Activated CD8-positive, alpha-beta memory T cell treated with anti-CD3 and anti-CD28 coated beads for 24 hours (primary cell): Measurements from ENCODE around the gene DCAF10.
"Not testable (repeated sequence)": the region's sequence is repeated elsewhere in the genome, so short reads cannot be mapped to it uniquely, and the experiment has no call there.

Experiments used
- DNase-seq: peaks from one replicate; pipeline ENCODE4 v3.0.0-alpha.2; 2020

DCAF10 gene

DNA sequence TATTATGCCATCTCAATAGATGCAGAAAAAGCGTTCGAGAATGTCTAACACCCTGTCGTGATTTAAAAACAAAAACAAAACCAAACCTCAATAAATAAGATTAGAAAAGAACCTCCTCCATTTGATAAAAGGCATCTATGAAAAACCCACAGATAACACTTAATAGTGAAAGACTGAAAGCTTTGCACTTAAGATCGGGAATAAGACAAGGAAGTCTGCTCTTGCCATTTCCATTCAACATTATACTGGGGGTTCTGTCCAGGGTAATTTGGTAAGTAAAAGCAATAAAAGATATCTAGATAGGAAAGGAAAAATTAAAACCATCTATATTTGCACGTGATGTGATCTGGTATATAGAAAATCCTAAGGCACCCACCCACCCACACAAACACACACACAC lies 8.5 kb upstream of the DCAF10 start:
- DNase-seq: no peak

DNA sequence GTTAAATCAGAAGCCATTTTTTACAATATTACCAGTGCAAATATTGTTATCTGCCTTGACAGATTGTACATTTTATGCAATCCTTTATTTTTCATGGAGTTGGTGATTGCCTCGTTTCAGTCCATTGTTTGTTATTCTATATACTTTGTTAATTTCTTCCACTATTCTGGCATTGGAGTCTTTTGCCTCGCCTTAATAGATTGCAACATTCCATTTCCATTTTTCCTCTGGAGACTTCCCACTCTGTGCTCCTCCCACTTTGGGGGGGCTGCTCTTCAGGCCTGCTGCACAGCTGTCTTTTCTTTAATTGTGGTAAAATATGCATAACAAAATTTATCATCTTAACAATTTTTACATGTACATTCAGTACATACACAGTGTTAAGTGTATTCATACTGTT lies 4.4 kb upstream of the DCAF10 start:
- DNase-seq: no peak

DNA sequence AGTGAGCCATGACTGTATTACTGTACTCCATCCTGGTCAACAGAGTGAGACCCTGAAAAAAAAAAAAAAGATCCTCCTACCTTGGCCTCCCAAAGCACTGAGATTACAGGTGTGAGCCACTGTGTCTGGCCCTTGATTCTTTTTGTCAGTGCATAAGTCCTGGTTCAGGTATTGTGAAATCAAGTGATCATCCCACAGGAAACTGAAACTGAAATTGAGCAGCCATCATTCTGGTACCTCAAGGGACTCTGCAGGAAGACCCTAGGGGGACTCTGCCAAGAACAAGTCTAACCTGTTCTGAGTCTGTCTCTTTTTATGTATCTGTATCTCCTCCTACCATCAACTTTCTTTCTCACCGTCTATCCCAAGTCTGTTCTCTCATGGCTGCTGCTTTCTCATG lies 1.9 kb upstream of the DCAF10 start:
- no peak for DNase-seq

DNA sequence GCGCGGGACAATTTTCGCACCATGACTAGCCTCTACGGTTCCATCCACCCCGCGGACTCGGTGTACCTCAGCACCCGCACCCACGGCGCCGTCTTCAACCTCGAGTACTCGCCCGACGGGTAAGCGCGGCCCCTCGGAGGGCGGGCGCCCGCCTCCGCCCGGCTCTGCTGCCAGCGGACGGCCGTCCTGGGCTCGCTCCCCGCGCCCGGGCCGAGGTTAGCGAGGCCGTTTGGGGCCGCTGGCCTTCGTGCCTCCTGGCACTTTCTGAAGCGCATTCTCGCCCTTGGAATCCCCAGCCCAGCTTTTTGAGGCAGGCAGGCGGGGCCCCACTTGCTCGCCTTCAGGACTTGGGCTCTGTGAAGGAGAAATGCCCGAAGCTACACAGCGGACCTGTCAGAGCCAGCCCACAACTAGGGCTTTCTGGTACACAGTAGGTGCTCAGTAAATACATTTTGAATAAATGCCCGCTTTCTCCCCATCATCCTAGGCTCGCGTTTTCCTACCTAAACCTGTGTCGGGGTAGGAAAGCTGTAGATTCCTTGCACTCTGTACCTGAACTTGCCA lies 772 bp downstream of the DCAF10 start:
- DNase-seq: no peak

DNA sequence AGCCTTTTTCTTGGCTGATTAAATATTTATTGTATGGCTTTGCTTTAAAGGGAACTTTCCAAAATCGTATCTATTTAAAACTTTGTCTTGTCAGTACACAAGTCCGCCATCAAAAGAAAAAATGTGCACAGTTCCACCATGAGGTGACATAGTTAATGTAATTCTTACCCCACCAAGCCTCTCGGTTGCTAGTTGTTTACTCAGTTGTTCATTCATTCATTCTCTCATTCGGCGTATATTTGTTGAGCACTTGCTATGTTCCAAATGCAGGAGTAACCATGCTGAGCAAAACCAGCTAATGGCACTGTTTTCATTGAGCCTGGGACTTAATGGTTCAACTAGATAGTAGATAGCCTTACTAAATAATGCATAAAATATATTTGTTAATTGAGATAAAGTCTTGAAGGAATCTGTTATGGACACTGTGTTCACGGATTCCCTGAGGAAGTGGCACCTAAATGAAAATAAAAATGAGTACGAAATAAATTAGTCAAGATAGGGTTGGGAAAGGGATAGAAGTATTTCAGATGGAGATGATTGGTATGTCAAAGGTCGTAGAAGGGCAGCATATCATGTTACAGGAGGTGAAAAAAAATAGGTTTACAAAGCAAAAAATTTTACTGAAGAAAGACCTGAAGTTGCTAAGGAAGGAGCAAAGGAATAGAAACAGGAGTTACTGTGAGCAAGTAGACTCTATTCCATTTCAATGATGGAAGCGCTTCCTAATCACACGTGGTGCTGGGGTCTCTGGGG lies 1.5 kb downstream of the DCAF10 start:
- DNase-seq: no peak

DNA sequence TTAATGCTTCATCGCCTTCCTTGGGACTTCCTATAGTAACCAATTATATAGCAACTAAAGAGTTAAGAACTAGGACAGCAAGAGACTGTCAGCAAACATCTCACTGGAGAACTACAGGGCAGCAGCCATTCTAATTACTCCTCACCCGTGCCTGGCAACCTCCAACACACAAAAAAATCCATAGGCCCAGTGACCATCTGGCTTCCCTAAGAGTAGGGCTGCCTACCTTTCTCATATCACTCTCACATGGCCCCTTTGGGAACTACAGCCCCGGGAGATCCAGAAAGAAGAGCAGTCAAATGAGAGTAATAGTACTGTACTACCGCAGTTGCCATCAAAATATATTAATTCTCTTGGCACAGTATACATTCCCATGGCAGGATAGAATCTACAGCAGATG lies 5.7 kb downstream of the DCAF10 start:
- no peak for DNase-seq

DNA sequence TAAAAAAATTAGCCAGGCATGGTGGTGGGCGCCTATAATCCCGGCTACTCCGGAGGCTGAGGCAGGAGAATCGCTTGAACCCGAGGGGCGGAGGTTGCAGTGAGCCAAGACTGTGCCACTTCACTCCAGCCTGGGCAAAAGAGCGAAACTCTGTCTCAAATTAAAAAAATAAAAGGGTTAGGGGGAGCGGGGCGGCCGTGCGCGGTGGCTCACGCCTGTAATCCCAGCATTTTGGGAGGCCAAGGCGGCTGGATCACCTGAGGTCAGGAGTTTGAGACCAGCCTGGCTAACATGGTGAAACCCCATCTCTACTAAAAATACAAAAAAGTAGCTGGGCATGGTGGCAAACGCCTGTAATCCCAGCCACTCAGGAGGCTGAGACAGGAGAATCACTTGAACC lies 9.1 kb downstream of the DCAF10 start:
- DNase-seq: not testable (repeated sequence)

DNA sequence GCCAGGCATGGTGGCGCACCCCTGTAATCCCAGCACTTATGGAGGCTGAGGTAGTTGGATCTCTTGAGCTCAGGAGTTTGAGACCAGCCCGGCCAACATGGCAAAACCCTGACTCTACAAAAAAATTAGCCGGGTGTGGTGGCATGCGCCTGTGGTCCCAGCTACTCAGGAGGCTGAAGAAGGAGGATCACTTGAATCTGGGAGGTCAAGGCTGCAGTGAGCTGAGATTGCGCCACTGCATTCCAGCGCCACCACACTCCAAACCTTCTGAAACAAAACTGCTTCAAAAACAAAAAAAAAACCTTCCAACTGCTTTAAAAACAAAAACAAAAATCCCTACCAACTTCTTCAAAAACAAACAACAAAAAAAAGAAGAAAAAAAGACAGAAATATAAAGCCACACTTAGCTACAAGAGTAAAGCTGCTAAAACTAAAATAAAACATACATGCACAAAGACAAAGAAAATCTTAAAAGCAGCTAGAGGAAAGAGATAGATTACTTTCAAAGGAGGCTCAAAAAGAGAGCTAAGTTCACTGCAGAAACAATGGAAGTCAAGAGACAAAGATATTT lies 11.4 kb downstream of the DCAF10 start:
- DNase-seq: no peak

DNA sequence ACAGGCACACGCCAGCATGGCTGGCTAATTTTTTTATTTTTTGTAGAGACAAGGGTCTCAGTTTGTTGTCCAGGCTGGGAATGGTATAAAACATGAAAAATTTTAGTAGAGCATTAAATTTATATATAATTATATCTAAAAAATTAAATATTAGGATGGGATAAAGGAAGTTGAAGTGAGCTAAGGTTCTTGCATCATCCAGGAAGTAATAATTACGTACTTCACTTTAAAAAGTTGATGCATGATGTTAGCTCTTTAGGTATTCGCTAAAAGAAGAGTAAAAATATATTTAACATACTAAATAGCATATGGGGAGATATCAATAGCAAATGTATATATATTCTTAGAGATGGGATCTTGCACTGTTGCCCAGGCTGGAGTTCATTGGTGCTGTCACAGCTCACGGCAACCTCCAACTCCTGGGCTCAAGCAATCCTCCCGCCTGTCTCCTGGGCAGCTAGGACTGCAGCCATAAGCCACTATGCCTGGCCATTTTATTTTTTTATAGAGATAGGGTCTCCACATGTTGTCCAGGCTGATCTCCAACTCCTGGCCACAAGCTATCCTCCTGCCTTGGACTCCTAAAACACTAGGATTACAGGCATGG lies 12.3 kb downstream of the DCAF10 start:
- no peak for DNase-seq

DNA sequence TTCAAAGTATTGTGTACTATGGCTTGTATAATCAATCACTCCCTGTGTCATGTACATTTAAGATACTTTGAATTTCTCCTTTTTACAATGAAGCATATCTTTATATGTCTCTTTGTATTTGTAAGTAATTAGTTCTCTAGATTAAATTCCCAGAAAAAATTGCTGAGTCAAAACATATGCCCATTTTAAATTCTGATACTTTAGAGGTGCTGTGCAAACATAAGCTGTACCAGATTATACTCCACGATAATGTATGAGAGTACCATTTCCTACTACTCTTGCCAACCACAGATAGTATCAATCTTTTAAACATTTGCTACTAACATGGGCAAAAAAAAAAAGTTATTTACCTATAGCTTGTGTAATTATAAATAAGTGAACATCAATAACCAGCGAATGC lies 18.3 kb downstream of the DCAF10 start:
- DNase-seq: no peak

DNA sequence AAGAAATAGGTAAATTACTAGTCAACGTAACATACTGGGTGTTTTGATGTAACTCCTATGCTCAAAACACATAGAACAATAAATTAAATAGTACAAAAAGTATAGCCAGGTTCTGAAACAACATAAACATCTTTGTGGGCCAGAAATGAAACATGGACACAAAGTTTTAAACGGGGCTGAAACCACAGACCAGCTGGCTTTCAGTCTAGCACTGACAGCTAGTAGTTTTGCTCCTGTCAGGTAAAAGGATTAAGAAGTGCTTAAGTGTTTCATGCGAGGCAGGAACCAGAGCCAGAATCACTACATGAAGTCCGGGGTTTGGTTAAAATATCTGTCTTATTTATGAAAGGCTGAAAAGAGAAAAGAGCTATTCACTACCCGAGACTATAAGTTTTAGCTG lies 19.5 kb downstream of the DCAF10 start:
- no peak for DNase-seq

DNA sequence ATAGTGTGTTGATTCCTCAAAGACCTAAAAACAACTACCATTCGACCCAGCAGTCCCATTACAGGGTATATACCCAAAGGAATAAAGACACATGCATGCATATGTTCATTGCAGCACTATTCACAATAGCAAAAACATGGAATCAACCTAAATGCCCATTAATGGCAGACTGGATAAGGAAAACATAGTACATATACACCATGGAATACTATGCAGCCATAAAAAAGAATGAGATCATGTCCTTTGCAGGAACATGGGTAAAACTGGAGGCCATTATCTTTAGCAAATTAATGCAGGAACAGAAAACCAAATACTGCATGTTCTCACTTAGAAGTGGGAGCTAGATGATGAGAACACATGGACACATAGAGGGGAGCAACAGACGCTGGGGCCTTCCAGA lies 24.6 kb downstream of the DCAF10 start:
- DNase-seq: not testable (repeated sequence)

DNA sequence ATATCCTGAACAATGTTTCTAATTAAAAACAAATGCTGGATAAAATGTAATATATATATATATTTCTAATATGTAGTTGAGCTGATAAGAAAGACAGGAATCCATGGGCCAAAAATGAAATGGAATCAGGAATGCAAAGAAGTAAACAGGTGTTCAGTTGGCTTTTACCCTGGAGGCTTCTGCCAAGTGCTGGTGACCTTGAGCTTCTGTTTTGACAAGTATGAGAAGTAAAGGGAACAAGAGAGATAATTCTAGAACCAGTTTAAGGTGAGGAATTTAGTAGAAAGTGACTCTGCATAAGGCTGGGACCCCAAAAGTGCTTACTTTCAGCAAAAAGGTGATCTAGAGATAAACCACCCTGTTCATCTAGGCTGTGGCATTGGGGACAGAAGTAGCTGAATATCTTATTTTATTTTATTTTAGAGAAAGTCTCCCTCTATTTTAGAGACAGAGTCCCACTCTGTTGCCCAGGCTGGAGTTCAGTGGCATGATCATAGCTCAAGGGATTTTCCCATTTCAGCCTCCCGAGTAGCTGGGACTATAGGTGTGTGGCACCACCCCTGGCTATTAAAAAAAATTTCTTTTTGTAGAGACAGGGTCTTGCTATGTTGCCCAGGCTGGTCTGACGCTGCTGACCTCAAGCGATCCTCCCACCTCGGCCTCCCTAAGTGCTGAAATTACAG lies 27.0 kb downstream of the DCAF10 start:
- no peak for DNase-seq

DNA sequence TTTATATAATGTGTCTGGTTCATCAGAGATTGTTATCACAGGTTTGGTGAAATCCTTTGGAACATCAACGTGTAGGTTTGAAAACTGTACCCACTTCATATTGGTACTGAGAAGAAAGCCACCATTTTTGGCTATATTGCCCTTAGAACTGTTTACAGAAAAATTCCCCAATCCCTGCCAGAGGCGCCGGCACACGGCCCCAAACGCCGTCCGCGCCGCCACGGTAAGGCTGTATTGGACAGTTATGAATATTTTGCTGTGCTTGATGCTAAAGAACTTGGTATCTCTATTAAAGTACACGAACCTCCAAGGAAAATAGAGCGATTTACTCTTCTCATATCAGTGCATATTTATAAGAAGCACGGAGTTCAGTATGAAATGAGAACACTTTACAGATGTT lies 35.2 kb downstream of the DCAF10 start:
- DNase-seq: no peak

DNA sequence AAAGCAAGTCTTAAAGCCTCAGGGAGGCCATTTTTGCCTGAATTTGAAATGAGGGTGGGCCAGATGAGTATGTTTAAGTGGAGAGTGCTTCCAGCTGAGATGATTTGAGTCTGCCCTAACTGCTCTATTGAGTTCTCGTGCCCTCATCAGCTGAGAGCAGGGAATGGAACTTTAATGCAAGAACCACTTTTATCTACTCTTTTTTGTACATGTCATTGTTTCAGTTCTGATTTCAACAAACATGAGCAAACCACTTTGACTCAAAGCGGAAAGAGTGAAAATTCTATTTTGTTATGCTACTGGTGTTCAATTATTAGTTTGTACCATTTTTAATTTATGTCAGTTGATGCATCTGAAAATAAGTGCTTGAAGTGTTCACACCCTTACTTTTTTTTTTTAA lies 35.8 kb downstream of the DCAF10 start:
- DNase-seq: no peak

DNA sequence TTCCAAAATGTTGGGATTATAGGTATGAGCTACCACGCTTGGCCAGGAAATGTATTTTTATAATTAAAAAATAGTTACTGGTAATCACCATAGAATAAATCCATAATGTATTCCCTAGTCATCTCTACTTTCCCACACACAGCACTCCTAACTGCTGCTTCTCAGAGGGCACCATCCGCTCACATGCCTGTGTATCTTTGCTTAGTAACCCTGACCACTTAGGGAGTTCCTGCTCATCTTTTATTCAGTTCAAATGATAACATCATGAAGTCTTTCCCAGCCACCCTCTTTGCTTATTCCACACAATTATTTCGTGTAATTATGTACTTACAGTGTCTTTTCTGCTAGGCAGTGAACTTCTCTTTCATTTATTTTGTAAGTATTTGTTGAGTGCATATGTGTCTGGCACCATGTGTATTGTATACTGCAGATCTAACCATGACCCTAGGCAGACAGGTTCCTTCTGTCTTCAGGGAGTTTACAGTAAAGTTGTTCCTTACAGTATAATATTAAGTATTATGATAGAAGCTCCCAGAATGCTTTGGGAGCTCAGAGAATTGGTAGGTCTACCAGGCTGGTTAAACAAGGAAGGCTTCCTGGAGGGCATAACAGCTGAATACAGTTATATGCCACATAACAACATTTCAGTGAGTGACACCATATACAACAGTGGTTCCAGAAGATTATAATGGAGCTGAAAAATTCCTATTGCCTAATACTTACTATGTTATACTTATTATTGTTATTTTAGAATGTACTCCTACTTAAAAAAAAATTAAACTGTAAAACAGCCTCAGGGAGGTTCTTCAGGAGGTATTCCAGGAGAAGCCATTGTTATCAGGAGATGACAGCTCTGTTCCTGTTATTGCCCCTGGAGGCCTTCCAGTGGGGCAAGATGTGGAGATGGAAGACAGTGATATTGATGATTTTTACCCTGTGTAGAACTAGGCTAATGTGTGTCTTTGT lies 39.2 kb downstream of the DCAF10 start:
- no peak for DNase-seq

DNA sequence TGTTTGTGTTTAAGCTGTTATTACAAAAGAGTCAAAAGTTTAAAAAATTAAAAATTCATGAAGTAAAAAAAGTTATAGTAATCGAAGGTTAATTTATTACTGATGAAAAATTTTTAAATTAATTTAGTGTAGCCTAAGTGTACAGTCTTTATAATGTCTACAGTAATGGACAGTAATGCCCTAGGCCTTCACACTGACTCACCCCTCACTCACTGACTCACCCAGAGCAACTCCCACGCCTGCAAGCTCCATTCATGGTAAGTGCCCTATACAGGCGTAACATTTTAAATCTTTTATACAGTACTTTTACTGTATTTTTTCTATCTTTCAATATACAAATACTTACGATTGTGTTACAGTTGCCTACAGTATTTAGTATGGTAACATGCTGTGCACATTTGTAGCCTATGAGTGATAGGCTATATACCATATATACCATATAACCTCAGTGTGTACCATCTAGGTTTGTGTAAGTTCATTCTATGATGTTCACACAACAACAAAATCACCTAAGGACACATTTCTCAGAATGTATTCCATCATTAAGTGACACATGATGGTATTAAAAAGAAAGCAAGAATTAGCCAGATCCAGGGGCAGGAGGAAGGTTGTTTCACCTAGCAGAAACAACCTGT lies 40.1 kb downstream of the DCAF10 start:
- no peak for DNase-seq

DNA sequence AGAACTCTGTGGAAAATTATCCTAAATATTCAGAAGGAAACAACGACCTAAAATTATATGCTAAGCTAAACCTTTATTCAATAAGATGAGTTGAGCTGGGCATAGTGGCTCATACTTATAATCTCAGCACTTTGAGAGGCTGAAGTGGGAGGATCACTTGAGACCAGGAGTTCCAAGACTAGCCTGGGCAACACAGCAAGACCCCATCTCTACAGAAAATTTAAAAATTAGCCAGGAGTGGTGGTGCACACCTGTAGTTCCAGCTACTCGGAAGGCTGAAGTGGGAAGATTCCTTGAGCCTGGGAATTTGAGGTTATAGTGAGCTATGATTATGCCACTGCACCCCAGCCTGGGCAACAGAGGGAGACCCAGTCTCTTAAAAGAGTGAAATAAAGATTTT lies 51.6 kb downstream of the DCAF10 start:
- no peak for DNase-seq

DNA sequence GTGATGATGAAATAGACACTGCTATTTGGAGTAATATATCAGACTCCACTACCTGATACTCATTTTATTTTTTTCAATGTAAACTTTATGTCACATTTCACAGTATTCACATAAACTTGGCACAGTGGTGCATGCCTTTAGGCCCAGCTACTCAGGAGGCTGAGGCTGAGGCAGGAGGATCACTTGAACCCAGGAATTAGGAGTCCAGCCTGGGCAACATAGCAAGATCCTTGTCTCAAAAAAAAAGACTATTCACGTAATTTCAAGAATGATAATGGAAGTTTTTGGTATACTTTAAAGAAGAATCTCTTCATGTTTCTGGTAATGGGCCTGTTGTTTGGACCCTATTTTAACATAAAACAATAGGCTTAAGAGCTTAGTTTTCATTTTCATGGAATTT lies 56.0 kb downstream of the DCAF10 start:
- DNase-seq: no peak

DNA sequence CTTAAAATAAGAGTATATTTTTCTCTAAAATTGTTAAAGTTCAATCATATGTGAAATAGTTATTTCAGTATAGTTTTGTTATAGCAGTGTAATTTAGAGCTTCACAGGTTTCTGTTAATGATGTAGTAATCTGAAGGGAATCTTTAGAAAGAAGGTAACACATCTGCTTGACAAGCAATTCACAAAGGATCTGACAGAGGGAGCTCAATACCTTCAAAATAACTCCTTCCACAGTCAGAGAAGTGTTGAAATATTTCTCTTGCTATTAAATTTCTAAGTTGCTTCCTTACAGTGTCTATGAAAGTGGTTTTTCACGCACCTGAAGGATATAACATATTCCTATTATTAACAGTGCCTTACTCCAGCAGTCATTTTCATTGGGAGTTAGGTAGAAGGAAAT lies 58.4 kb downstream of the DCAF10 start:
- DNase-seq: no peak

DNA sequence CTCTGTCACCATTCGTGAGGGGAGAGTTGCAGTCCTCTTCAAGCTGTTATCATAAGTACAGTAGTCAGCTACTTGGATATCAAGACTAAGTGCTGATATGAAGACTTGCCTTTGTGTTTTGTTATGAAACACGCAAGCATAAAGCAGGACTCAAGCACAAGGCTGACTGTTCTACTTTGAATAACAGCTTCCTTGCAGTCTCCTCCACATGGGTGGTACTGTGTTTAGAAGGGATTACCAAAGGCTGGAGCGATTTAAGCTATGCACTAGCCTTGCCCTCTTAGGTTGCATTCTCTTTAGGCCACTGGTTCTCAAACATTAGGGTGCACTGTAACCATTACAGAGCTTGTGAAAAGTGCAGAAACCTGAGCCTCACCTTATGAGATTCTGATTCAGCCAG lies 61.9 kb downstream of the DCAF10 start:
- no peak for DNase-seq
